Measurements from ENCODE around the gene FAM120AOS.
"Not testable (repeated sequence)": the region's sequence is repeated elsewhere in the genome, so short reads cannot be mapped to it uniquely, and the experiment has no call there.

FAM120AOS gene

DNA sequence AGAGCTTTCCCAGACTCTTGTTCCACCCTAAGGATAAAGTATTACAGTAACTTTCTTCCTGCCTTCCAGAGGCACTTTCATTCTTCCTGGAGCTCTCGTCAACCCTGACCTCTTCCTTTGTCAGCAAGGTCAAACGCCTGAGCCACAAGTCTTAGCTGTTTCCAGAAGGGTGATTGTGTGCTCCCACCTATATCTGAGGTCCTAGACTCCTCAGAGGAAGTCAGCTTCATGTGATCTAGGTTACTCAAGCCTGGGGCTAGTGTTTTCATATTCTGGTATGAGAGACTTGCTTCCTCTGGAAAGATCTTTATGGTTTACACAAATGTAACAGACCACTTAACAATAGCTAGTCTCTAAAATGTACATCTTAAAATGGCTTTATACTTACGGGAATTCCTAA, 7.3 kb downstream of the FAM120AOS start:
- Histone ChIP-seq H4K91ac (ENCODE audit: low read depth, low read length) (no peak overlapping the region), H3K9me3 (ENCODE audit: insufficient read depth, low read depth, low read length) (no peaks in the 10 kb centered on the region), H3K27me3 (ENCODE audit: insufficient read depth, low read length) (no peaks in the 10 kb centered on the region), H3K79me1 (ENCODE audit: low read length) (peaks cover 12% of the 10 kb centered on the region), H3K9ac (ENCODE audit: low read length) (no peak overlapping the region), H2AFZ (ENCODE audit: insufficient read depth, low read length, poor library complexity) (no peak overlapping the region), H4K12ac (ENCODE audit: low read depth, low read length) (no peak overlapping the region), H3K4ac (ENCODE audit: low read depth, low read length) (no peak overlapping the region), H4K8ac (ENCODE audit: low read depth, low read length) (peak overlapping the region; percentile 16), H3K27ac (ENCODE audit: low read depth, low read length) (peak overlapping the region; percentile 58), H3K79me2 (ENCODE audit: control insufficient read depth, insufficient read depth, low read length, poor library complexity) (peaks cover 3% of the 10 kb centered on the region), H3K4me2 (ENCODE audit: low read length) (no peak overlapping the region), H2BK5ac (ENCODE audit: low read depth, low read length, poor library complexity) (no peak overlapping the region), H3K4me1 (ENCODE audit: control insufficient read depth in 1 of 2, insufficient read depth in 2 of 2, low read length in 2 of 2) (peaks cover 5 to 14% of the 10 kb centered on the region in 2 experiments), H3K23ac (ENCODE audit: low read length) (no peak overlapping the region), H3K36me3 (ENCODE audit: control insufficient read depth in 1 of 2, insufficient read depth in 2 of 2, low read length in 2 of 2) (peaks cover 3 to 21% of the 10 kb centered on the region in 2 experiments), H3K14ac (ENCODE audit: low read length) (no peak overlapping the region), H2BK12ac (ENCODE audit: low read length) (no peak overlapping the region), H2BK120ac (ENCODE audit: insufficient read depth, low read length, poor library complexity) (no peak overlapping the region), H2AK5ac (ENCODE audit: low read length) (no peak overlapping the region), H3K18ac (ENCODE audit: low read length) (no peak overlapping the region), H3K4me3 (ENCODE audit: low read depth, low read length) (no peak overlapping the region)
- no peak for DNase-seq
- WGBS (ENCODE audit: extremely low coverage, insufficient coverage, insufficient read length), result no CpG with 5 or more reads among the region's 3 CpGs

DNA sequence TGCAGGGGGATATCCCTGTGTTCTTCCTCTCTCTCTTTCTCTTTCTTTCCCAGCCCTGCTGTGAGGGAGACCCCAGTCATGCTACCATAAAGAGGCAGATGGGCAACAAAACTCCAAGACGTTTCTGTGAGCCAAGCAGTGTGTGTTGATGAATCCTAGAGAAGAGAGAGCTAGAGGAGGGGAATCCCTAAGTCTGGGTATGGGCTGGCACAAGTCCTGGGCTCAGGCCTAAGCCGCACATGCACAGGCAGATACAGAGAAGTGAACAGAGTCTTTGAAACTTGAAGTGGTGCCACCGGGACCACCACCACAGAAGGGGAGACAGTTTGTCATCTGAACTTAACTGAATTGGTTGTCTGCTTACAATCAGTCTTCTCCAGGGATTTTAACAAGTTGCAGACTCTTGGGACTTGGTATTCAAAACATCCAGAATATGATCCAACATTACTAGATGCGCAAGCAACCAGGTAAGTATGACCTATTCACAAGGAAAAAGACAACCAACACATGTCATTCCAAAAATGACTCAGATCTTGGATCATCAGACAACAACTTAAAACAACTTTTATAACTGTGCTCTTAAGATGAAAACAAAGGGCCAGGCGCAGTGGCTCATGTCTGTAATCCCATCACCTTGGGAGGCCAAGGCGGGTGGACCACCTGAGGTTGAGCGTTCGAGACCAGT, 12.3 kb downstream of the FAM120AOS start:
- H3K79me1 ChIP-seq (ENCODE audit: low read length), result peaks cover 18% of the 10 kb centered on the region
- peak overlapping the region; percentile 92 for H2BK120ac ChIP-seq (ENCODE audit: insufficient read depth, low read length, poor library complexity)
- H3K18ac ChIP-seq (ENCODE audit: low read length), result peak overlapping the region; percentile 85
- peak; percentile 43 to 91 for DNase-seq
- no peak overlapping the region for H3K9ac ChIP-seq (ENCODE audit: low read length)
- H2AFZ ChIP-seq (ENCODE audit: insufficient read depth, low read length, poor library complexity), result no peak overlapping the region
- H3K14ac ChIP-seq (ENCODE audit: low read length), result peak overlapping the region; percentile 77
- H2AK5ac ChIP-seq (ENCODE audit: low read length), result peak overlapping the region; percentile 92
- H3K79me2 ChIP-seq (ENCODE audit: control insufficient read depth, insufficient read depth, low read length, poor library complexity), result peaks cover 3% of the 10 kb centered on the region
- H3K36me3 ChIP-seq (ENCODE audit: control insufficient read depth in 1 of 2, insufficient read depth in 2 of 2, low read length in 2 of 2), result peaks cover 2 to 5% of the 10 kb centered on the region in 2 experiments
- peak overlapping the region; percentile 72 for H3K27ac ChIP-seq (ENCODE audit: low read depth, low read length)
- peak overlapping the region; percentile 93 for H4K91ac ChIP-seq (ENCODE audit: low read depth, low read length)
- H2BK12ac ChIP-seq (ENCODE audit: low read length), result peak overlapping the region; percentile 97
- H3K27me3 ChIP-seq (ENCODE audit: insufficient read depth, low read length), result no peaks in the 10 kb centered on the region
- peak overlapping the region; percentile 83 for H2BK5ac ChIP-seq (ENCODE audit: low read depth, low read length, poor library complexity)
- H3K4ac ChIP-seq (ENCODE audit: low read depth, low read length), result peak overlapping the region; percentile 85
- H4K12ac ChIP-seq (ENCODE audit: low read depth, low read length), result no peak overlapping the region
- no peak overlapping the region for H3K4me2 ChIP-seq (ENCODE audit: low read length)
- H3K9me3 ChIP-seq (ENCODE audit: insufficient read depth, low read depth, low read length), result no peaks in the 10 kb centered on the region
- peaks cover 11 to 17% of the 10 kb centered on the region in 2 experiments for H3K4me1 ChIP-seq (ENCODE audit: control insufficient read depth in 1 of 2, insufficient read depth in 2 of 2, low read length in 2 of 2)
- no CpG with 5 or more reads among the region's 8 CpGs for WGBS (ENCODE audit: extremely low coverage, insufficient coverage, insufficient read length)
- peak overlapping the region; percentile 80 for H4K8ac ChIP-seq (ENCODE audit: low read depth, low read length)
- peak overlapping the region; percentile 36 for H3K23ac ChIP-seq (ENCODE audit: low read length)
- H3K4me3 ChIP-seq (ENCODE audit: low read depth, low read length), result peak overlapping the region; percentile 34

- H3K27ac ChIP-seq (ENCODE audit: low read depth, low read length); H4K8ac ChIP-seq (ENCODE audit: low read depth, low read length); H3K18ac ChIP-seq (ENCODE audit: low read length); H2AK5ac ChIP-seq (ENCODE audit: low read length); H2BK120ac ChIP-seq (ENCODE audit: insufficient read depth, low read length, poor library complexity); H3K36me3 ChIP-seq (ENCODE audit: control insufficient read depth in 1 of 2, insufficient read depth in 2 of 2, low read length in 2 of 2); H3K9ac ChIP-seq (ENCODE audit: low read length); H3K4me2 ChIP-seq (ENCODE audit: low read length); H3K23ac ChIP-seq (ENCODE audit: low read length); H3K14ac ChIP-seq (ENCODE audit: low read length); H3K4ac ChIP-seq (ENCODE audit: low read depth, low read length); H2BK12ac ChIP-seq (ENCODE audit: low read length); H3K4me3 ChIP-seq (ENCODE audit: low read depth, low read length); H2BK5ac ChIP-seq (ENCODE audit: low read depth, low read length, poor library complexity); H2AFZ ChIP-seq (ENCODE audit: insufficient read depth, low read length, poor library complexity); H4K12ac ChIP-seq (ENCODE audit: low read depth, low read length); H3K27me3 ChIP-seq (ENCODE audit: insufficient read depth, low read length); H4K91ac ChIP-seq (ENCODE audit: low read depth, low read length); H3K9me3 ChIP-seq (ENCODE audit: insufficient read depth, low read depth, low read length); H3K79me2 ChIP-seq (ENCODE audit: control insufficient read depth, insufficient read depth, low read length, poor library complexity): not testable (repeated sequence)
- Histone ChIP-seq H3K4me1 (ENCODE audit: control insufficient read depth in 1 of 2, insufficient read depth in 2 of 2, low read length in 2 of 2) (peaks cover 11 to 15% of the 10 kb centered on the region in 2 experiments), H3K79me1 (ENCODE audit: low read length) (peaks cover 18% of the 10 kb centered on the region)
- no CpG with 5 or more reads among the region's 6 CpGs for WGBS (ENCODE audit: extremely low coverage, insufficient coverage, insufficient read length)
- DNase-seq, result peak in 1 of 2 donors; percentile 57
Measured at GRCh38 chr9:93439301-93439700, 14.1 kb downstream of the FAM120AOS start.

DNA sequence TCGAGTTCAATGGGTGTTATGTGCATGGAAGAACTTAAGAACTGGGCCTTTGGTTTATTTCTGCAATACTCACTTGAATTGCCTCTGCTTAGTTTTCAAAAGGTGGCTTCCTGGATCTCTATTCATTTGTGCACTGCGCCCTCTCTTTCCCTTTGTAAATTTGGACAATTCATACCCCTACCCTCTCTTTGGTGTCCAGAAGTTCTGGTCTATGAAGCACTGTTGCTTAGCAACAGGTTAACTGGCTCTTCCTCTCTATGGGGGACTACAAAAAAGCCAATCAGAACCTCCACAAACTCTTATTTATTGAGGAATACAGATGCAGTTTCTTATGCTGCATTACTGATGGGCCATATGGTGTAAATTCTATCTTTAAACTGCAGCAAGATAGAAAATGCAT, 15.4 kb downstream of the FAM120AOS start:
- Histone ChIP-seq H3K4me2 (ENCODE audit: low read length) (no peak overlapping the region), H2BK12ac (ENCODE audit: low read length) (no peak overlapping the region), H4K8ac (ENCODE audit: low read depth, low read length) (no peak overlapping the region), H3K4ac (ENCODE audit: low read depth, low read length) (no peak overlapping the region), H3K18ac (ENCODE audit: low read length) (no peak overlapping the region), H4K91ac (ENCODE audit: low read depth, low read length) (no peak overlapping the region), H3K79me1 (ENCODE audit: low read length) (peaks cover 15% of the 10 kb centered on the region), H4K12ac (ENCODE audit: low read depth, low read length) (no peak overlapping the region), H3K23ac (ENCODE audit: low read length) (no peak overlapping the region), H3K4me3 (ENCODE audit: low read depth, low read length) (no peak overlapping the region), H3K4me1 (ENCODE audit: control insufficient read depth in 1 of 2, insufficient read depth in 2 of 2, low read length in 2 of 2) (peaks cover 7 to 17% of the 10 kb centered on the region in 2 experiments), H2BK120ac (ENCODE audit: insufficient read depth, low read length, poor library complexity) (no peak overlapping the region), H3K27ac (ENCODE audit: low read depth, low read length) (no peak overlapping the region), H3K79me2 (ENCODE audit: control insufficient read depth, insufficient read depth, low read length, poor library complexity) (peaks cover 3% of the 10 kb centered on the region), H3K9me3 (ENCODE audit: insufficient read depth, low read depth, low read length) (no peaks in the 10 kb centered on the region), H3K9ac (ENCODE audit: low read length) (no peak overlapping the region), H2BK5ac (ENCODE audit: low read depth, low read length, poor library complexity) (no peak overlapping the region), H3K27me3 (ENCODE audit: insufficient read depth, low read length) (no peaks in the 10 kb centered on the region), H2AK5ac (ENCODE audit: low read length) (no peak overlapping the region), H3K14ac (ENCODE audit: low read length) (no peak overlapping the region), H2AFZ (ENCODE audit: insufficient read depth, low read length, poor library complexity) (no peak overlapping the region), H3K36me3 (ENCODE audit: control insufficient read depth in 1 of 2, insufficient read depth in 2 of 2, low read length in 2 of 2) (peaks cover 0 to 2% of the 10 kb centered on the region in 2 experiments)
- no peak for DNase-seq
- WGBS (ENCODE audit: extremely low coverage, insufficient coverage, insufficient read length), result no CpG with 5 or more reads among the region's 2 CpGs
